ENCODE data around the gene VAX1. TPM values are rescaled to one million over a fixed set of nuclear protein-coding genes. Genes with fewer than 3 reads are reported as not detected.
A peak's percentile ranks its signal among the peaks of the same experiment; 100 is the strongest.

The VAX1 gene
- total RNA-seq, 2 donors from 2014 or later: not detected

DNA sequence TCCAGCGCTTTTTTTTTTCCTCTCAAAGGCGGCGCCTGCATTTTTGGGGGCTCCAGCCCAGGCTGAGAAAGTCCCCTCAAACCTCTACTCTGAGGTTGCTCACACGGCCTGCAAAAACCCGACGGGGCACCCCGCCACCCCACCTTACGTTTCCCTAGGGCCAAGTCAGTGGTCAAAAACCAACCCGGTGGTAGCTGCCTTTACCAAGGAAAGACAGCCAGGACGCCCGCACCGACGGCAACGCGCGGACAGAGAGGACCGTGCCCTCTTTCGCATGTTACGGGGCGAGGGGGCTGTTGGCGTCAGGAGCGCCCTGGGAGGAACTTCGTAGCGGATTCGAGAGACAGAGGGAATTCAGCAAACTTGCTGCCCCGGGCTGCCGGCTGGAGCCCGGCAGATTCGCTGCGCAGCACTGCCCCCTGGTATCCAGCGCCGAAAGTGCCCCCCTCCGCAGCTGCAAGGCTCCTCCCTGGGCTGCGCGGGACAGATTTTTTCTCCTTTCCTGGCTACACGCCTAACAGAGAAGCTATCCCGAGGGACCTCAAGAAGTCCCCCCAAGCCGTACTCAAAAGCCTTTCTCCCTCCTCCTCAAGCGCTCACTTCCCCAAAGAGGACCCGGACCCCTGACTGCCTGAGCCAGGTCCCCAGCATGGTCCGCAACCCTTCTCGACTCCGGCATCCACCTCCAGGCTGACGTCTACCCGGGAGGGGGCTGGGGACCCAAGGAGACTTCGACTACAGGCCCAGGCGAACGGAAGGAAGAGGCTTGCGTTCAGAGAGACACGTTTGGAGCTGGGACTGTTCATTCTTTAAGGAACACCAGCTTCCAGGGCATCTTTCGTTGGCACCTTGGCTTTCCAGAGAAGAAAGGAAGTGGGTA is 27.7 kb upstream of the VAX1 start:
- intact Hi-C loops (cut with DNase I, micrococcal nuclease): loop anchor here in 1 of 2 donors (10.0 kb wide), 1 partner anchor 361 kb away; no protein-coding TSS in a partner anchor
- peak; percentile 66 for ATAC-seq
- DNase-seq: peak in 1 of 2 donors; percentile 33

DNA sequence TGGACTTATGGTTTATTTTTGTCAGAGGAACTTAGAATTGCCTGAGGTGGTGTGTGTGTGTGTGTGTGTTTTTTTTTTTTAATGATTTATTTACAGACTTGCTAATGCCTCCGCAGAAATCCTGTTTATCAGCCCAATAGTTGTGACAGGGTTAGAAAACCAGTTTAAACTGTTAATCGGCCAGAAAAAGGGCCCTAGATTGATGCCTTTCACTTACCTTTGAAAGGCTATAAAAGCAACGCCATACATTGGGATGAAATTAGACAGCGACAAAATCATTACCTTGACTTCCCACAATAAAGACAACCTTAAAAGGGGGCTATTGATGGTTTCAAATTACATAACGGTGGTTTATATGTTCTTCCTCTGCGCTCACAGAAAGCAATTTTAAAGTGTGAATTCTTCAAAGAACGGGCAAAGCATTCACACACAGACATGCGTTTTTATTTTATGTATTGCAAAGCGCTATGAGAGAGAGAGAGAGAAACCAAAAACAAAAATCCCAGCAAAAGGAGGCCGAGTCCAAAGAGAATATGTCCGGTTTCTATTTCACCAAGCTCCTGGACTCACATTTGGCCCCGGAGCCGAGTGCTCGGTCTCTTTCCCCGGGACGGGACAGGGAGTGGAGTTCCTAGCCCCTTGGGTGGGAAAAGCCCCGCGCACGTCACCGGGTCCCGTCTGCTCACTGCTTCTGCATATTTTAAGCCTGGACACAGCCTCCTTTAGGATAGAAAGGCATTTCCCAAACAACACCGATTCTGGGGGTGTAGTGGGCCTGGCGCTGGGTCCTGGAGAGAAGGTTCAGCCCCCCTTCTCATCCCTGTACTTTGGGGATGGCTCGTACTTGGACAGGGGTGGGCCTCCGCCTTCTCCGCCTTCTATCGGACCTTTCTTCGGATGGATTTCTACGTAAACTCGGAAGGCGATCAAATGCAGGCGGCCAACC is 26.8 kb upstream of the VAX1 start:
- no peak for DNase-seq
- ATAC-seq: no peak
- intact Hi-C loops (cut with DNase I, micrococcal nuclease): loop anchor here in 1 of 2 donors (10.0 kb wide), 1 partner anchor 360 kb away; no protein-coding TSS in a partner anchor

DNA sequence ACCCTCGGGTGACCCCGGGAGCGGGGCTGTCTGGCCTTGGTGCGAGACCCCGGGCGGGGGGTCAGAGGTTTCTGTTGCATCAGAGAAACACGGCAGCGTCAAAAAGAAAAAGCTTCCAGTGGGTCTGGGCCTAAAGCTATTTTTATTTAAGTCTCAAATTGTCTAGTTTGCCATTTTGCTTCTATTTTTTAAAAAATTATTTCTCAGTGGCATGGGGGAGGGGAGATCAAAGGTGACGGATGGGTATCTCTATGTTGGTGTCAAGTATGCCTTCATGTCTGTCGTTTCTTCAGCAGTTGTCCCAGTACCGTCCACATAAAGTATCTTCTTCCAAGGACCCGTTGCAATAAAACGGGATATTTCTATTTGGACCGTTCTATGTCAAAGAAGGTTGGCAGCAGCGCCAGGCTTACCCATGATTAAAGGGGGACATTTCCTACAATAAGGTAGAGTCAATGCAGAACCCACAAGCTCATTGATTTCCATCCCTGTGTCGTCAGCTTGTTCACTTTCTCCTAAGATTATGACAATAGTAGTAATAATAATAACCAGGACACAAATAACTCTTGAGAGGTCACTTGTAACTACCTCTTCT is 26.0 kb upstream of the VAX1 start:
- ATAC-seq: no peak
- no peak for DNase-seq
- intact Hi-C loops (cut with DNase I, micrococcal nuclease): loop anchor here in 1 of 2 donors (10.0 kb wide), 1 partner anchor 359 kb away; no protein-coding TSS in a partner anchor

DNA sequence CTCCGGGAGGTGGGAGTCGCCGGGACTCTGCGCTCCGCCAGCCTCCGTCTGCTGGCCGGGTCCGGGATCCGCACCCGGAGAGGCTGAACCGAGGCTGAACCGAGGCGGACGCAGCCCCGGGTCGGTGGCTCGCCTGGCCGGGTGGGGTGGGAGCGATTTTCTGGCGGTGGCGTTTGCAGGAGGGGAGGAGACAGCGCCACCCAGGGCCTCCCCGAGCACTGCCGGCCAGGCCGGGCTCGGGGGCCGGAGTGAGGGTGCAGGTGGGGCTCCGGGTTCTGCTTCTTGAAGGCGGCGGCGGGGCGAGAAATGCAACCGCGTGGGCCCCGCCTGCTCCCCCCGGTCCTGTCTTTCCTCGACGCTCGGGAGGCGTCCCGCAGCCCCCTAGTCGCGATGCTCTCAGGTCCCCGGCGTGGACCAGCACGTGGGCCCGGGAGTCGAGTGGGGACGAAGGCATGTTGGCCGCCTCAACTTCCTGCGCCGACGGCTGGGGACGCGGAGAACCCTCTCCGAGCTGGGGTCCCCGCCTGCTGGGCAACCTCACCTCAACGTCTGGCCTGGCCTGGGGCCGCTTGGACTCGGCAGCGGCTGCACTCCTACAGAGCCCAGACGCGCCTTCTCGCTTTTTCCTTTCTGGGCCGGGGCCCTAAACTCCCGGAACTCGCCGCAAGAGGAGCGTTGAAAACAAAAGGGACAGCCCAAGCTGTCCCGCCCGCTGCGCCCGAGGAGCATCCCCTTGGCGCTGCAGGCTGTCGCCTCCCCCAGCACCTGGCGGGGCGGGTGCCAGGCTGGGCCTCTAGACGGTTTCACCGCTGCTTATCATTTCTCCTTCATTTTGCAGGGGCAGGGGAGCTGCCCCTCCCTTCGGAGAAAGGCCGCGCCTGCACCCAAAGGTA is 25.2 kb upstream of the VAX1 start:
- peak in 1 of 2 donors; percentile 8 for DNase-seq
- peak; percentile 28 for ATAC-seq
- intact Hi-C loops (cut with DNase I, micrococcal nuclease): loop anchor here in 1 of 2 donors (10.0 kb wide), 1 partner anchor 359 kb away; no protein-coding TSS in a partner anchor

DNA sequence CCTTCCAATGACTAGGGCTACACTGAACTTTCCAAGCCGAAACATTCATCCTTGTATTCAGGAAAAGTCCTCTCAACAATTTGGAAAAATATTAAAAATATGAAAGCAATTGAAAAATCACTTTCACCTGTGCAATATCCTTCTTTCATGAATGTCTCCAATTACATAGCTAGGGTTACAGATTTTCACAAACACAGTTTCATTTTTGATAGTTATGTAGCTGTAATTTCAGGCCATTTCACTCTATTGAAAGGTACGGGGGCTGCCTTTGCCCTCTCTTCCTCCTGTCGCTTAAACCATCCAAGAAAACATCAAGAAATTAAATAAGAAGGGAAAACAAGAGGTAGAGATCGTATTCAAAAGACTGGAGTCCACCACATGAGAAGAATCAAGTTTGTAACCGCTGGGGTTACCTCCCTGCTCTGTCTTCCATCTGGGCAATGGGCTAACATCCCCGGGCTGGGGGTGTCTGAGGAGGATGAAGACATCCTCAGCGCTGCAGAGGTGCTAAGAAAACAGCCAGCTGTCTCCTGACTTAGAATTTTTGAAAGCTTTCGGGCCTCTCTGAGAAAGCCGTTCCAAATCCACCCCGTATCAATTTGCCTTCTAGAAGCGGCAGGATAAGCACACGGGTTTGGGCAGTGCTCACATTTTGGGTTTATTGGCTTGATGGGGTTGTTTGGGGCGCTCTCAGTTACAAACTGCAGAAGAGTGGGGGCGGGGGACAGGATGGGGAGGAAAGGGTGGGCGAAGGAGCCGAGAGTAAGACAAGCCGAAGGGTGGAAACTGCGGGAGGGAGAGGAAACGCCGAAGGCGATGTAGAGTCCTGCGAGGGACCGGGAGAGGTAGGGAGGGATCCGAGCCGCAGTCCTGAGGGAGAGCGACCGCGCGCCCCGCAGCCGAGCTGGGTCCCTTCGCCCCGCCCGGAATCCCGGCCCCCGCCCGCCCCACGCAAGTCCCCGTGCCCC is 24.3 kb upstream of the VAX1 start:
- ATAC-seq: peak; percentile 9
- intact Hi-C loops (cut with DNase I, micrococcal nuclease): loop anchor here in 1 of 2 donors (10.0 kb wide), 1 partner anchor 358 kb away; no protein-coding TSS in a partner anchor
- no peak for DNase-seq

DNA sequence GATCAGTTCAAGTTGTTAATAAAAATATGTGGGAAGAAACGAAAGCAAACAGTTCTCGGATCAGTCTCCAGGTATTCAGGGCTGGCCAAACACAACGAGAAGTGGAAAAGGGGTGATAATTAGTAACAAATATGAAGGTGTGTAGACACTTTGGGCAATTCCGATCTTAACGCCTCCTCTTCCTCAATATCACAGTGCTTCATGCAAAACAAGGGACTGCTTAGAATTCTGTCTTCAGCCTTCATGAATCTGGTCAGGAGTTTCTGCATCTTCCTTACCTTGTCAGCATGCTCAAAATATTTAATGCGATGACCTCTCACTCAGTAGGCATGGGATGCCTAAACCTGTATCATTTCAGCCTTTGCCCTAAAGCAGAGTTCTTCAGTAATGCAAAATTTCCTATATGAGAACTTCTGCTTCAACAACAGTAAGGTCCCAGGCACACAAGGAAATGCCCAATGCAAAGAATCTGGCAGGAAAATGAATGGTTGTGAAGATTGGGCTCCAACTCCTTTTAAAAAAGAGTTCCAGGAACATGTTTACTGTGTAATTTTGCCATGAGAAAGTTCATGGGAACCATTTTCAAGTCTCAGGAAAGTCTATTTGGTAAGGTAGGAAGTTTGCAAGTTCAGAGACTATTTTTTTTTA is 23.4 kb upstream of the VAX1 start:
- ATAC-seq: no peak
- intact Hi-C loops (cut with DNase I, micrococcal nuclease): loop anchor here in 1 of 2 donors (10.0 kb wide), 1 partner anchor 357 kb away; no protein-coding TSS in a partner anchor
- DNase-seq: no peak

DNA sequence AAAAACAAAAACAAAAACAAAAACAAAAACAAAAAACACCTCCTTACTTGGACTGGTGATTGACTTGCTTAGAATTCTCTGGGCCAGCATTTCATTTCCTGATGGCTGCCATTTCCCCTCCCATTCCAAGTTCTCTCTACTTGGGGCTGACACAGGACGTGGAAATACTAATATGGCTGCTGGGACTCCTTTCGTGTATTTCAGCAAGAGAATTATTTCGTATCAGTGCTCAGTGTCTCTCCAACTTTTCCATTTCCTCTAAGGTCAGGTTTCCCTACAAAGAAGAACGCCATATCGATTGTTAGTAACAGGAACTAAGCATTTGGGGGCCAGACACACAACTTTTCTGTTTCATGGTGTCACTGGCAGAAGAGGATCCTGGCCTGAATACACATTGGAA is 22.5 kb upstream of the VAX1 start:
- intact Hi-C loops (cut with DNase I, micrococcal nuclease): loop anchor here in 1 of 2 donors (10.0 kb wide), 1 partner anchor 356 kb away; no protein-coding TSS in a partner anchor
- no peak for DNase-seq

DNA sequence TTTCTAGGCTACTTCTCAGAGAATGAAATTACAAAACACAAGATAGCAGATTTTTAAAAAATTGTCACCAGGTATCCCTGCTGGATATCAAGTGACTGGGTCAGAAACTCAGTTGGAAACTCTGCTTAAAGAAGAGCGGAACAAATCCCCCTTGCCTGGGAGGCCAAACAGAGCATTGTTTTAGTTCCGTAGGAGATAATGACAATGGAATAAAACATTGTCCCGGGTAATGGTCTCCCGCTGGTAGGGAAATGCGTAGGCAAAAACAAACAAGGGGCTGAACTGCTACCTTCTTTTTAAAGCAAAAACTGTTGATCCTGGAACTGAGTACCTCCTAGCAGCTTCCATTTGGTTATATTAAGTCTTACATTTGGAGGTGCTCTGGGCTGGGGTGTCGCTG is 21.3 kb upstream of the VAX1 start:
- intact Hi-C loops (cut with DNase I, micrococcal nuclease): no loop called here
- no peak for ATAC-seq
- no peak for DNase-seq

More for the DNA sequence above, 22.5 kb upstream of the VAX1 start:
- ATAC-seq: no peak

DNA sequence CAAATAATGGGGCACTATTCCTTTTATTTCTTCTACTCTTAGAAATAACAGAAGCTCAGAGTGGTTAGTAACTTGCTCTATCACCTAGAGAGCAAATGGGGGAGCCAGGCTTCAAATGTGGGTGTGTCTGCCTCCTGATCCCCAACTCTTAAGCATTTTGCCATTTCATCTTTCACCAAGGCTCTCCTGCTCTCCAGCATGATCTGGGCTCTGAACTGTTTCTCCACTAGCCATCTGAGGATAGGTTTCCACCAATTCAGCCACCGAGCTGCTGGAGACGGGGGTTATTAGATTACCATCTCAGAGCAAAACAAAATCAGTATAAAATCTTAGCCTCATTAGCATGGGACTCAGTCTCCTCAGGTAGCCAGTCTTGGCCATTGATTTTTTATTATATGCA is 20.2 kb upstream of the VAX1 start:
- no peak for ATAC-seq
- DNase-seq: no peak
- intact Hi-C loops (cut with DNase I, micrococcal nuclease): no loop called here

DNA sequence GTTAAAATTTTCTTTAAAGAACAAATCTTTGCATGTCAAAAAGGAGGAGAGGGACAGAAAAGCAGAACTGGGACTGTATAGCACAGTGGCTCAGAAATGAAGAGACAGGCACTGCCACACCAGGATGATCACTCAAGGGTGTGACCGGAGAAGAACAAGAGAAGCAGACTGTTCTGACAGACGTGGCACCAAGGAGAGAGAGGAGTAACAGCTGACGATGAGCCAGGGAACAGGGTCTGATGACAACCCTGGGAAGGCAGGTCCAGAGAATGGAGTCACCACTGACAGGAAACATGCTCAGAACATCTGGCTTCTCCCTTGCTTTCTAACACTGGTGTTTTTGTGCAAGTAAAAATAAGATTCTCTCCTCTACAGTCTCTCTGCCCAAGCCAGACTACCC is 14.6 kb upstream of the VAX1 start:
- intact Hi-C loops (cut with DNase I, micrococcal nuclease): no loop called here
- DNase-seq (no peak), ATAC-seq (no peak)

DNA sequence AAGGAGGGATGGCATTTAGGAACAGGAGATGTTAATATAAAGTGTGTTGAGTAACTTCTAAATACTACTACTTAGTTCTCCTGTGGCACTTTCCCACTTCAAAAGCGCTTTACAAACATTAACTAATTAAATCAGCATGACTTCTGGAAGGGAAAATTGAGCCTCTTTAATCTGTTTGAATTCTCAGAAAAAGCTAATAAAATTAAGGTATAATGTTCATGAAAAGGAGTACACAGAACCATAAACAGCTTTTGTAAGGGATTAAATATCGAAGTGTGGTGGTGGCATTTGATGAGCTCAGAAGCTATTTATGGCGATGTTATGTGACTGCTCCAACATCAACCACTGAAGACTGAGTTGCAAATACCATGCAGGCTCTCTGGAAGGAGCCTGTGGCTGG is 10.2 kb upstream of the VAX1 start:
- ATAC-seq: no peak
- intact Hi-C loops (cut with DNase I, micrococcal nuclease): no loop called here
- DNase-seq: no peak

DNA sequence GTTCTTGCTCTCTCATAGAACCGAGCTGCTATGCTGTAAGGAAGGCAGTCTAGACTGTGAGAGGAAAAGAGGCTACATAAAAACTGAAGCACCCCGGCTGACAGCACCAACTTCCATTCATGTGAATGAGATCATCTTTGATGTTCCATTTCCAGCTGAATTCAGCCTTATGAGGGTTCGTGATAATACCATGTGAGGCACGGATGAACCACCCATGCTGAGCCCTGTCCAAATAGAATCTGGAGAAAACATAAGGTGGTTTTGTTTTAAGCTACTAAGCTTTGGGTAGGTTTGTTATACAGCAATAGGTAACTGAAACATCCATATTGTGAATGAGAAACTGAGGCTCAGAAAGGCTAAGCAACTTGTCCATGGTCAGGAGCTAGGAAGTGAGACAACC is 6.9 kb upstream of the VAX1 start:
- ATAC-seq (no peak), DNase-seq (no peak)
- intact Hi-C loops (cut with DNase I, micrococcal nuclease): no loop called here

DNA sequence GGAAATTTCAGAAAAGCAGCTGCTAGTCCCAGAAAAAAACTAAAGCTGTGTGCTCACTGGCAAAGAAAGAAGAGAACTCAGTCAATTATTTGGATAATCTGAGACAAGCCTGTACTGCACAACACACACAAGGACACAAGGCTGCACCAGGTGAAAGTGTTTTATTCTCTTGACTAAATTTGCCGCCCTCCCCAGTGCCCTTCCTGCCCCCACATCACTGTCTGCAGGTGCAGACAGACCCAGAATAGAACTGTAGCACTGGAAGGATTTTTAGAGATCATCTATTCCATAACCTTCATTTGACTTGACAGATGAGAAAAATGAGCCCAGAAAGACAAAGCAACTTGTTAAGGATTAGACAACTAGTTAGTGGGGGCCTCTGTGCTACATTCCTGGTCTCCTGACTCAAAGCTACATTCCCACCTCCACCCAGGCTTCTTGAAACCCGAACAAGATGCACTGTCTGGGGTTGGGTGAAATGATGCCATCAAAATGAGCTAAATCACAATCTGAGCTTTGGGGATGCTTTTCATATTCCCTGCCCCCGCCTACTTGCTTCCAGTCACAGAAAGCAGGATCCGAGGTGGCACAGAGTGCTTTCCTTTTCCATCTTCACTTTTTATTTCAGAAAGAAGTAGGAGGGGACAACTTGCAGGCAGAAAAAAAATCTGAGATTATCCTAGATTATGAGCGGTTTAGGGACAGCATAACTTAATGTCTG is 5.2 kb upstream of the VAX1 start:
- DNase-seq: no peak
- intact Hi-C loops (cut with DNase I, micrococcal nuclease): no loop called here
- no peak for ATAC-seq

DNA sequence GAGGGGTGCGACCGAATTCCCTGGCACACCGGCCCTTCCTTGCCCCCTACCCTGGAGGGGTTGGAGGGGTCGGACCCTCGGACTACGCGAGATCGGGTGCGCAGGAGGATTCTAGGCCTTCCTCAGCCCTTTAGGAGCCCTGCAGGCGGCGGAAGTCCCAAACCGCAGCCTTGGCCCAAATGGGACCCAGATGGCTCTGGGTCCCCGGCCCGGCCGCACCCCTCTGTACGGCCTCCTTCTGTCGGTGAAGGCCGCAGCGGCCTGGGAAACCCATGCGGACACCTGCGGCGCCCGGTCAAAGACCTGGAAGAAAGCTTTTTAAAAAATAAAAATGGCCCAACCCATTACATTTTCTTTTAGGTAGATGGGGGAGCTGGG is 2.4 kb upstream of the VAX1 start:
- intact Hi-C loops (cut with DNase I, micrococcal nuclease): no loop called here
- no peak for ATAC-seq
- no peak for DNase-seq

DNA sequence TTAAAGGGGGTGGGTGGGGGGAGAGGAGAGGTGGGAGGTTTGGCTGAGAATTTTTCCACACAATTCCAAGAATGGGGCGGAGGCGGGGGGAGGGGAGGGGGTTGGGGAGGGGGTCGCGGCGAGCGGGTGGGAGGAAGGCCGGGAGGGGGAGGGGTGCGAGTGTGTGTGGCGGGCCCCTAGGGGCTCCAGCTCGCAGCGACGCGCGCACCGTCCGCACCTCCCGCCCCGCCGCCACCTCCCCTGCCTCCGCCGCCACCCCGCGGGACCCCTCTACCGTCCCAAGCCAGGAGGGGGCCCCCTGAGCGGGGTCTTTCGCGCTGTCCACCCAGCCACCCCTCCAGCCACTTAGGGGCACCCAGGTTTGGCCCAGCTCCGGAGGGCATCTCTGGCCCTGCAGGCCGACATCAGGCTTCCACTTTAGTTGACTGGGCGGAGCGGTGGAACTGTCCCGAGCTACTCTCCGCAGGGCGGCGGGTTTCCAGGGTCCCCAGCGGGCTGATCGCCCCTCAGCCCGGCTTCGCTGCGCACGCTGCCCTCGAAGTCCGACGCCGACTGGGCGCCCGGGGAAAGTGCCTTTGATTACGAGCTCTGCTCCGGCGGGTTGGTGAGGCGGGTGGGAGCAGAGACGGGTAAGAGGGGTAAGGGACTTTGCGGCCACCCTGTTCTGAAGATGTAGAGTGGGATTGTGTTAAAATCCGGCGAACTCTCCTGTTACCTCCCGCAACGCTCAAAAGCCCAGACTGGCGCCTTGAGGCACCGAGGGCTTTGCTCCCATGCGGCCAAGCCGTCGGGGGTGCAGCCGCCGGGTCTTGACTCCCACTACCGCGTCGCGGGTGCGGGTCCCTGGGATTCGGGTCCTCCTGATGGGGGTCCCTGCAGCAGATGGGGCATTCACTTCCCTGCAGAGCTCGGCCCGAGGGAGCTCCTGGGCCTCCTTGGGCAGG is 1.8 kb upstream of the VAX1 start:
- ATAC-seq (no peak), DNase-seq (no peak)
- intact Hi-C loops (cut with DNase I, micrococcal nuclease): no loop called here
